SU-DHL-6 (cell line): ENCODE data around the gene VMO1.

ENCODE experiments used
- CTCF ChIP-seq: fragments of 200-600 bp; sonication (generic); IDR thresholded peaks from one replicate; pipeline ENCODE4 v1.5.1; 2017; ENCODE audit warnings: antibody characterized with exemption, mild to moderate bottlenecking, low read length, moderate library complexity; ENCODE audit not compliant: insufficient read depth, poor library complexity, severe bottlenecking
- EZH2phosphoT487 ChIP-seq: fragments of 200-600 bp; sonication (generic), shearing (Covaris generic); conservative IDR thresholded peaks from 2 replicates; pipeline ENCODE4 v1.6.1; 2018; ENCODE audit warnings: mild to moderate bottlenecking, antibody characterized with exemption, low read length, moderate library complexity, mixed read lengths

- no peak for TF ChIP-seq CTCF
- TF ChIP-seq EZH2phosphoT487 = no peak
Measured at GRCh38 chr17:4833178-4833940, 47.2 kb upstream of the VMO1 start, which contains the start of gene MINK1.
